Measurements from ENCODE around the gene HSP90AB1.

The HSP90AB1 gene

DNA sequence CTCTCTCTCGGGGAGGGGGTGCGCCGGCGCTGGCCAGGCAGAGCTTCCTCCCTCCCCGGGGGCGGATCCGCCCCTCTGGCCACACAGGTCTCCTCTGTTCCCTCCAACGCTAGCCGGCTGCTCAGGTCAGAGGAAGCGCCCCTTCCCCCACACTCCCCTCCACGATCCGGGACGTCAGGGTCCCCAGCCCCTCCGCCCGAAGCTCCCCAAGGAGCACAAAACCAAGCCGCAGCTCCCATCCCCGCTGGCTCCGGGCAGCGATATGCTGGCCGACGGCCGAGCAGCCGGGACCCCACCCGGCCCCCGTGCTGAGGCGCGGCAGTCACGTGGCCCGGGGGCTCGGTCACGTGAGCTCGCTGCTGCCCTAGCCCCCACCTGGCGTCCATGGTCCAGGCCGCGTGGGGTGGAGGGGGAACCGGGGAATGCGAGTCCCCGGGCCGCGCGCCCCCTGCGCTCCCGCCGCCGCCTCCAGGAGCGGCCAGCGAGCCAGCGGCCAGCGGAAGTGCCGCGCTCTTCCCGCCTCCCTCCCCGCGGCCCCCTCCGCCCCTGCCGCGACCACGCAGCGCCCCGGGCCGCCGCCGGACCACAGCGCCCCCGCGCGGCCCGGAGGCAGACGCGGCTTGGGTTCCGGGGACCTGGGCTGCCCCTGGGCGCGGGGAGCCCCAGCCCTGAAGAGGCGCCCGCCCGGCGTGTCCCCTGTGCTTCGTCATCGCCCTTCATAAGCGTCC, 10.3 kb downstream of the HSP90AB1 start, which contains the start of gene SLC35B2:
SLC35B2 (minus strand) TSS at position 504 of the 728 bp plus-strand sequence; CDS start at position 386, 118 bp downstream.
- TF ChIP-seq, protein P1, sequence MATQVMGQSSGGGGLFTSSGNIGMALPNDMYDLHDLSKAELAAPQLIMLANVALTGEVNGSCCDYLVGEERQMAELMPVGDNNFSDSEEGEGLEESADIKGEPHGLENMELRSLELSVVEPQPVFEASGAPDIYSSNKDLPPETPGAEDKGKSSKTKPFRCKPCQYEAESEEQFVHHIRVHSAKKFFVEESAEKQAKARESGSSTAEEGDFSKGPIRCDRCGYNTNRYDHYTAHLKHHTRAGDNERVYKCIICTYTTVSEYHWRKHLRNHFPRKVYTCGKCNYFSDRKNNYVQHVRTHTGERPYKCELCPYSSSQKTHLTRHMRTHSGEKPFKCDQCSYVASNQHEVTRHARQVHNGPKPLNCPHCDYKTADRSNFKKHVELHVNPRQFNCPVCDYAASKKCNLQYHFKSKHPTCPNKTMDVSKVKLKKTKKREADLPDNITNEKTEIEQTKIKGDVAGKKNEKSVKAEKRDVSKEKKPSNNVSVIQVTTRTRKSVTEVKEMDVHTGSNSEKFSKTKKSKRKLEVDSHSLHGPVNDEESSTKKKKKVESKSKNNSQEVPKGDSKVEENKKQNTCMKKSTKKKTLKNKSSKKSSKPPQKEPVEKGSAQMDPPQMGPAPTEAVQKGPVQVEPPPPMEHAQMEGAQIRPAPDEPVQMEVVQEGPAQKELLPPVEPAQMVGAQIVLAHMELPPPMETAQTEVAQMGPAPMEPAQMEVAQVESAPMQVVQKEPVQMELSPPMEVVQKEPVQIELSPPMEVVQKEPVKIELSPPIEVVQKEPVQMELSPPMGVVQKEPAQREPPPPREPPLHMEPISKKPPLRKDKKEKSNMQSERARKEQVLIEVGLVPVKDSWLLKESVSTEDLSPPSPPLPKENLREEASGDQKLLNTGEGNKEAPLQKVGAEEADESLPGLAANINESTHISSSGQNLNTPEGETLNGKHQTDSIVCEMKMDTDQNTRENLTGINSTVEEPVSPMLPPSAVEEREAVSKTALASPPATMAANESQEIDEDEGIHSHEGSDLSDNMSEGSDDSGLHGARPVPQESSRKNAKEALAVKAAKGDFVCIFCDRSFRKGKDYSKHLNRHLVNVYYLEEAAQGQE (IDR thresholded peaks at IDR 0.05; ENCODE audit: insufficient read depth in 1 of 2, low read depth in 2 of 2, low read length in 2 of 2): 0 out of 4 replicates have a peak, but pooled peaks of 1 of the 2 experiments have one; percentile 26
- TF ChIP-seq POLR2AphosphoS5 (IDR thresholded peaks at IDR 0.05; ENCODE audit: low read depth, low read length) (peak; percentile 70; the same call in 1 of the 2 replicates), SIN3A (IDR thresholded peaks at IDR 0.05; ENCODE audit: borderline replicate concordance, insufficient read depth, low read length) (no peak)

DNA sequence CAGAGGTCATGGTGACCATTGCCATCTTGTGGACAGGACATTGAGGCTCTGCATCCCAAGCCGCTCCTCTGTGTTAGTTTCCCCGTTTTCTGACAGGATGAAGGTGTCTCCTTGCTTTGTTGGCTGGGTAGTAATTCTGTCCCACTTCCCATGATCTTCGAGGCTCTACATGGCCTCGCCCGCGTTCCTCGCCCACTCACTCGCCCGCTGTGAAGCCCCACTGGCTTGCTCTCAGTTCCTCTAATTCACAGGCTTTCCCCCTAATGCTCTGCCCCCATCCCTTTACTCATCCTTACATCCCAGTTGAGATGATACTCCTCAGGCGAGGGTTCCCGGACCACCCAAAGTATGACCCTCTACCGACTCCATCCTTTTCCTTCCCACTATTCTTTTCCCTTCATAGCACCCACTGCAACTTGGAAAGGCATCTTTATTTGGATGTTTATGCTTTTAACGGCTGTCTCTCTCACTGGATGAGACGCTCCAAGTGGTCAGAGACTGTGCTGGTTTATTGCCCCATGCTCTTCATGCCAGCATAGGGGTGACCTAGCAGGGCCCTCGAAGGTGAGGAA, 10.9 kb downstream of the HSP90AB1 start:
- TF ChIP-seq TAF1 (IDR thresholded peaks at IDR 0.05; ENCODE audit: borderline replicate concordance, insufficient read depth, low read length) (no peak), SIN3A (IDR thresholded peaks at IDR 0.05; ENCODE audit: borderline replicate concordance, insufficient read depth, low read length) (no peak), FOXP2 (optimal IDR thresholded peaks at IDR 0.05; ENCODE audit: borderline replicate concordance, extremely low read depth, extremely low read length, insufficient read depth) (no peak), POLR2AphosphoS5 (IDR thresholded peaks at IDR 0.05; ENCODE audit: low read depth, low read length) (no peak; the same call in 1 of the 2 replicates)
- TF ChIP-seq, protein P1 (IDR thresholded peaks at IDR 0.05; ENCODE audit: insufficient read depth in 1 of 2, low read depth in 2 of 2, low read length in 2 of 2): no peak

DNA sequence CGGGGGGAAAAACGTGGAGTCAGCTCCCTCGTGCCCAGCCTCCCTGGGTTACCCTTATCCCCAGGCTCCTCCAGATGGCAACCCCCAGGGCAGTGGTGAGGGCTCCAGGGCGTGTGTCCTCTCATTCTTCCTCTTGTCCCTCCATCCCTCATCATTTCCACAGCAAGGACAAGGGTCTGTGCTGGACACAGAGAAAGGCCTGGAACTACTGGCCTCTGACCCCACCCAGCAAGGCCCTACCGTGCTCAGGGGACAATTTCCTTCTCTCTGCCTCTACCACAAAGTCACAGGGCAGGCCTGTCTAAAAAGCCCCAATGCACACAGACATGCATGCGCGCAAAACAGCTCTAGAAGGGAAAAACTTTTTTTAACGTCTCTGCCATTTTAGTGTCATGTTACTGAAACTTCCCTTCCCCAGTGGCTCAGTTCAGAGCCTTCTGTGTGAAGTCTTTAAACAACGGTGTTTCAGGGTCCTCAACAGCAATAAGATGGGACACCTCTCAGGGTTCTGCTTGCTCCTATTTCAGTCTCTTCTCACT, 11.5 kb downstream of the HSP90AB1 start:
- TF ChIP-seq FOXP2 (optimal IDR thresholded peaks at IDR 0.05; ENCODE audit: borderline replicate concordance, extremely low read depth, extremely low read length, insufficient read depth): no peak

DNA sequence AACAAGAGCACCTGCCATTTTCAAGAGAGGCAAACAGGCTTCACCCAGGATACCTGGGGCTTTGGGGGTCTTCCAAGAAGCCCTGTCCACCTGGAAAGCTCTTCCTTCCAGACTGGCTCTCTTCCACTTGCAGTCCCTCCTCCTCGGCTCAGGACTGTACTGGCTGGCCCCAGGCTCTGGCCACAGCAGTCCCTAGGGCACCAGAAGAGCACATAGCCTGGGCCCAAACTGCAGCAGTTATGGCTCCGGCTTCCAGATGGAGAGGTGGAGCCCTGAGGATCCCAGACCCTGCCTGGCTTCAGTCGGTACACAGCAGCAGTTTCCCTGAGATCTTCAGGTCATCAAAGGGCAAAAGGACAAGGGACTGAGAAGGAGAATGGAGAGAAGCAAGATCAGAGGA, 12.0 kb downstream of the HSP90AB1 start:
- TF ChIP-seq POLR2AphosphoS5 (IDR thresholded peaks at IDR 0.05; ENCODE audit: low read depth, low read length) (no peak), SIN3A (IDR thresholded peaks at IDR 0.05; ENCODE audit: borderline replicate concordance, insufficient read depth, low read length) (no peak), FOXP2 (optimal IDR thresholded peaks at IDR 0.05; ENCODE audit: borderline replicate concordance, extremely low read depth, extremely low read length, insufficient read depth) (no peak), TAF1 (IDR thresholded peaks at IDR 0.05; ENCODE audit: borderline replicate concordance, insufficient read depth, low read length) (no peak)
- TF ChIP-seq, protein P1 (IDR thresholded peaks at IDR 0.05; ENCODE audit: insufficient read depth in 1 of 2, low read depth in 2 of 2, low read length in 2 of 2): no peak

DNA sequence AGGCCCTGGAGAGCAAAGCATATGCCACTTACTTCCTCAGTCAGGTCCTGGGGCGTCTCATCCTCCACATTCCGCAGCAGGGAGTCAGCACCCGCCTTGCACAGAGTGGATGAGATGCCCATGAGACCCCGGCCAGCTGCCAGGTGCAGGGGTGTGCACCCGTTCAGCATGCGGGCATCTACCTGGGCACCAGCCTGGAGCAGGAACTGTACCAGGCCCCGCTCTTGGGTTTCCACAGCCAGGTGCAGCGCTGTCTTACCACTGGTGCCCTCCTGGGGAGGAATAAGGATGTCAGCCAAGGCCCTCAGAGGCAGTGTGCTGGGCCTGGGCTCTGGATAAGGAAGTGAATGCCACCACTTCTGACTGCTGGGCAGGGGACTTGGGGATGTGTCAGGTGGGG, 13.1 kb downstream of the HSP90AB1 start:
- TF ChIP-seq SIN3A (IDR thresholded peaks at IDR 0.05; ENCODE audit: borderline replicate concordance, insufficient read depth, low read length) (no peak), TAF1 (IDR thresholded peaks at IDR 0.05; ENCODE audit: borderline replicate concordance, insufficient read depth, low read length) (no peak), FOXP2 (optimal IDR thresholded peaks at IDR 0.05; ENCODE audit: borderline replicate concordance, extremely low read depth, extremely low read length, insufficient read depth) (no peak), POLR2AphosphoS5 (IDR thresholded peaks at IDR 0.05; ENCODE audit: low read depth, low read length) (no peak)
- TF ChIP-seq, protein P1 (IDR thresholded peaks at IDR 0.05; ENCODE audit: insufficient read depth in 1 of 2, low read depth in 2 of 2, low read length in 2 of 2): no peak
